ENCODE measurements around the gene LRRC8E. TPM values are rescaled to one million over a fixed set of nuclear protein-coding genes. Genes with fewer than 3 reads are reported as not detected.
"Not testable (repeated sequence)": the region's sequence is repeated elsewhere in the genome, so short reads cannot be mapped to it uniquely, and the experiment has no call there.

LRRC8E gene
- total RNA-seq, 2 donors from 2014 or later: 2.9 to 4.0 TPM

DNA sequence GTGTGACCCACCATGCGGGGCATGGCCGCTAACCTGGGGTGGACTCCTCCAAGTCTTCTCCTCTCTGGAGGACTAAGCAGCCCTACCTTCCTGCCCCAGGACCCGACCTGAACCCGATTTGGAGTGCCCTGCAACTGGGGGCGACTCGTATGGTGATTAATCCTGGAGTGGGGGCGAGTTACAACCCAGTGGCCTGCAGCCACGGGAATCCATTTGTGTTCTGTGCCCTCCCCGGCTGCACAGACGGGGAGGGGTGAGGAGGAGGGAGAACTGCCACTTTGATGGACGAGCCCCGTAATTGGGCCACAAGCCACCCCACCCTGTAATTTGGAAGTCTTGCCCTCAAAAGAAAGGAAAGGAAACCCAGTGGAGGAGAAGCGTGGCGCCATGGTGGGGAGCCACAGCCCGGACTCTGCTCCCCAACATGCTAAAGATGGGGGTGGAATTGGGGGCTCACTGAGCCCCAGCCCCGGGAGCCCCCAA lies 32.2 kb upstream of the LRRC8E start:
- TF ChIP-seq, protein P1, sequence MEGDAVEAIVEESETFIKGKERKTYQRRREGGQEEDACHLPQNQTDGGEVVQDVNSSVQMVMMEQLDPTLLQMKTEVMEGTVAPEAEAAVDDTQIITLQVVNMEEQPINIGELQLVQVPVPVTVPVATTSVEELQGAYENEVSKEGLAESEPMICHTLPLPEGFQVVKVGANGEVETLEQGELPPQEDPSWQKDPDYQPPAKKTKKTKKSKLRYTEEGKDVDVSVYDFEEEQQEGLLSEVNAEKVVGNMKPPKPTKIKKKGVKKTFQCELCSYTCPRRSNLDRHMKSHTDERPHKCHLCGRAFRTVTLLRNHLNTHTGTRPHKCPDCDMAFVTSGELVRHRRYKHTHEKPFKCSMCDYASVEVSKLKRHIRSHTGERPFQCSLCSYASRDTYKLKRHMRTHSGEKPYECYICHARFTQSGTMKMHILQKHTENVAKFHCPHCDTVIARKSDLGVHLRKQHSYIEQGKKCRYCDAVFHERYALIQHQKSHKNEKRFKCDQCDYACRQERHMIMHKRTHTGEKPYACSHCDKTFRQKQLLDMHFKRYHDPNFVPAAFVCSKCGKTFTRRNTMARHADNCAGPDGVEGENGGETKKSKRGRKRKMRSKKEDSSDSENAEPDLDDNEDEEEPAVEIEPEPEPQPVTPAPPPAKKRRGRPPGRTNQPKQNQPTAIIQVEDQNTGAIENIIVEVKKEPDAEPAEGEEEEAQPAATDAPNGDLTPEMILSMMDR (IDR thresholded peaks at IDR 0.05): no peak
- intact Hi-C loops (cut with DNase I): loop anchor here (10.0 kb wide), 1 partner anchor 69 kb away; the partner anchor contains the start of genes CTXN1 and SNAPC2

DNA sequence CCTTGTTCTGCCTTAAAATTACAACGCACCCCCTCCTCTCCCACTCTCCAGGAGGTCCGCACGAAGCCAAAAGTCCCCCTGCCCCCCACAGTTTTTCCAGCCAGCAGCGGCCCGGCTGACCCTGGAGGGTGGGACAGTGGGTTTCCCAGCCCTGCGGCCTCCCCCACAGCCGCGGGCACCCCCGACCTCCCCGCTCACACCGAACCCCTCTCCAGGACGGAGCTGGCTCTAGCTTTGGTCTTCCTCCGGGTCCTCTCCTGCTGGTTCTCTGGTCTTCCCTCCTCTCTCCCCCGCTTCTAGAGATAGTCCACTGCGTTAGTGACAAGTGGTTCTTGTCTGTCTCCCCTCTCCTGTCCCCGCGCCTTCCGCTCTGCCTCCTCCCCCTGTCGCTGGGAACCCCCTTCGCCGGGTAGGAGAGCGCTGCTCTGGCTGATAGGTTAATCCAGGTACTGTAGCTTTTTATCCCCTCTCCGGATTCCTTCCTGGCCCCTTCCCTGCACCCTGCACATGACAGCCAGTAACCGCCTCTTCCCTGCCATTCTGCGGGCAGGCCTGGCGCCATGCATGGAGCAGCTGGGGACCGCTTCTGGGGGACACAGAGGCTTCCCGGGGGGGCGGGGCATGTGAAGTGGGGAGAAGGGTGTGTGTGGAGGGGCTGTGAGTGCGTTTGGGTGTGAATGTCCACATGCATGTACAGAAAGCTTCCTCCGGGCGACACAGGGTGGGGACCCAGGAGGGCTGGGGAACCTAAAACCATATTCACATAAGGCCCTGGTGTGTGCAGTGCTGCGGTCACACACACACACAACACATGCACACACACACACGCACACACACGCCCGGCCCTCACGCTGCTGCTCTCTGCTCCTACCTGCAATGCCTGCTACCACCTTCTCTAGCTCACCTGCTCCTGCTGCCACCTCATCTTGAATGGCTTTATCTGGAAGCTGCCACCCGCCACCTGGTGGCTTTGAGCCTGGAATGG lies 31.3 kb upstream of the LRRC8E start:
- no peak overlapping the region for H3K9ac ChIP-seq (ENCODE audit: low read depth in 2 of 2, low read length in 2 of 2)
- H3K27me3 ChIP-seq: peaks cover 8% of the 10 kb centered on the region
- TF ChIP-seq, protein P1 (IDR thresholded peaks at IDR 0.05): no peak
- intact Hi-C loops (cut with DNase I): loop anchor here (10.0 kb wide), 1 partner anchor 68 kb away; the partner anchor contains the start of genes CTXN1 and SNAPC2
- H3K36me3 ChIP-seq: no peaks in the 10 kb centered on the region
- no peaks in the 10 kb centered on the region for H3K9me3 ChIP-seq
- no peak overlapping the region for H3K4me3 ChIP-seq
- peaks cover 16% of the 10 kb centered on the region for H3K4me1 ChIP-seq
- DNase-seq: no peak
- no peak overlapping the region for H3K27ac ChIP-seq

More for the DNA sequence above, 32.2 kb upstream of the LRRC8E start:
- H3K4me1 ChIP-seq: peaks cover 10% of the 10 kb centered on the region
- H3K27me3 ChIP-seq: no peaks in the 10 kb centered on the region
- H3K9ac ChIP-seq (ENCODE audit: low read depth in 2 of 2, low read length in 2 of 2): no peak overlapping the region
- no peaks in the 10 kb centered on the region for H3K9me3 ChIP-seq
- no peak for DNase-seq
- H3K36me3 ChIP-seq: no peaks in the 10 kb centered on the region
- H3K4me3 ChIP-seq: no peak overlapping the region
- H3K27ac ChIP-seq: no peak overlapping the region

DNA sequence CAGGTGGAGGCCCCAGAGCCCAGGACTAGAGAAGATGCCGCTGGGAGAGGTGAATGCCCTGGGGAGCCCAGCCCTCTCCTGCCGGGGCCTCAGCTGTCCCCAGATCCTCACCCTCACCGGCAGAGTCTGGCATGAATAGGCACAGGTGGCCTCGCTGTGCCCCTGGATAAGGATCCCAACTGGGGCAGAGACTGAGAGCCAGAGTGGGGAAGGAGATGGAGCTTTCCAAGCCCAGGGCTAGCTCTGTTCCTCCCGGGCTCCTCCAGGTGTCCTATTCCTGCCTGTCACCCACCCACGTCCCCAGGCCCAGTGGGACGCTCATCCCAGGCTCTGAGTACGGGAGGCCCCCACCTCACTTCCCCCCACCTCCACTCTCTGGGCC lies 30.6 kb upstream of the LRRC8E start:
- DNase-seq: no peak
- H3K27me3 ChIP-seq: peaks cover 9% of the 10 kb centered on the region
- no peak overlapping the region for H3K4me3 ChIP-seq
- TF ChIP-seq, protein P1 (IDR thresholded peaks at IDR 0.05): no peak
- H3K36me3 ChIP-seq: no peaks in the 10 kb centered on the region
- peaks cover 17% of the 10 kb centered on the region for H3K4me1 ChIP-seq
- intact Hi-C loops (cut with DNase I): loop anchor here (10.0 kb wide), 1 partner anchor 67 kb away; the partner anchor contains the start of genes CTXN1 and SNAPC2
- no peak overlapping the region for H3K27ac ChIP-seq
- H3K9me3 ChIP-seq: no peaks in the 10 kb centered on the region
- no peak overlapping the region for H3K9ac ChIP-seq (ENCODE audit: low read depth in 2 of 2, low read length in 2 of 2)

DNA sequence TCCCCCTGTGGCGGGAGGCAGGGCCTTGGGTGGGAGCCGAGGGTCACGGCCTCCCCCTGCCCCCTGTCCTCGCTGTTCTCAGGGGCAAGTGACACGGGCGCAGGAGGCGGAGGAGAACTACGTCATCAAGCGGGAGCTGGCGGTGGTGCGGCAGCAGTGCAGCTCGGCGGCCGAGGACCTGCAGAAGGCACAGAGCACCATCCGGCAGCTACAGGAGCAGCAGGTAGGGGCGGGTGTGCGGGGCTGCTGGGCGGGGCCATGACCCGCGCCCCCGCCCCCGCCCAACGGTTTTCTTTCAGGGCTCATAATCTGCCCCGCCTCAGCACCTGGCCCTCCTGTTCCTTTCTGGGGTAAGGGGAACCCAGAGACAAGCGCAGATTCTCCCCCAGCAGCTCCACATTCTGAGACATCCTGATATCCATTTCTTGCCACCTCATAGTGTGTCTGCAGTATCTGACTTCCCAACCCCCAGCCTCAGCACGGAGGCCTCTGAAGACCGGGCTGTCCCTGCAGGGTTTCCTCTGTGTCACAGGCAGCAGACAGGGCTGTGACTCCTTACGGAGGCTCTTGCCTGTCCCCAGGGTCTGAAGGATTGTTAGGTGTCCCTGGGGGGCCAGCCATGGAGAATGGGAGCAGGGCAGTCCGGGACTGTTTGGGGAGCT lies 30.1 kb upstream of the LRRC8E start:
- Histone ChIP-seq H3K27ac (no peak overlapping the region), H3K9me3 (no peaks in the 10 kb centered on the region), H3K9ac (ENCODE audit: low read depth in 2 of 2, low read length in 2 of 2) (no peak overlapping the region), H3K27me3 (peaks cover 14% of the 10 kb centered on the region), H3K36me3 (no peaks in the 10 kb centered on the region), H3K4me1 (peaks cover 13% of the 10 kb centered on the region), H3K4me3 (no peak overlapping the region)
- intact Hi-C loops (cut with DNase I): loop anchor here (10.0 kb wide), 1 partner anchor 67 kb away; the partner anchor contains the start of genes CTXN1 and SNAPC2
- TF ChIP-seq, protein P1 (IDR thresholded peaks at IDR 0.05): no peak
- DNase-seq: no peak

DNA sequence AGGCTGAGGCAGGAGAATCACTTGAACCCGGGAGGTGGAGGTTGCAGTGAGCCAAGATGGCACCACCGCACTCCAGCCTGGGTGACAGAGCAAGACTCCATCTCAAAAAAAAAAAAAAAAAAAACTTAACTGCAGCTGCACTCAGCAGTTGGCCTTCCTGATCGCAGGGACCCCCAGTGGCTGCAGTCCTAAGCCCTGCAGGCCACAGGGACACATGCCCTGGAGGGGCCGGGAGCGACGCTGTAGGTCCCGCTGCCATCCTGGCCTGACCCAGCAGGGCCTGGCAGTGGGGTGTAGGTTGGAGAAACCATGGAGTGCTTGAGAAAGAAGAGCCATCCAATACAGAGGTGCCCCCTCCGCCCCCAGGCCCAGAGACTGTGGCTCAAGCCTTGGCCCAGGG lies 29.2 kb upstream of the LRRC8E start:
- H3K9ac ChIP-seq (ENCODE audit: low read depth in 2 of 2, low read length in 2 of 2); H3K9me3 ChIP-seq; H3K4me3 ChIP-seq; H3K4me1 ChIP-seq; H3K27ac ChIP-seq; DNase-seq; H3K36me3 ChIP-seq: not testable (repeated sequence)
- intact Hi-C loops (cut with DNase I): loop anchor here (10.0 kb wide), 1 partner anchor 66 kb away; the partner anchor contains the start of genes CTXN1 and SNAPC2
- peaks cover 22% of the 10 kb centered on the region for H3K27me3 ChIP-seq
